HG02623 (cell line): ENCODE results near the gene CREG1.

Experiments
- ATAC-seq: cut with Tn5 transposase; IDR thresholded peaks from one replicate; pipeline ENCODE4 v1.9.1; 2021; ENCODE audit warnings: moderate library complexity; ENCODE audit not compliant: unreplicated experiment

Gene CREG1

DNA sequence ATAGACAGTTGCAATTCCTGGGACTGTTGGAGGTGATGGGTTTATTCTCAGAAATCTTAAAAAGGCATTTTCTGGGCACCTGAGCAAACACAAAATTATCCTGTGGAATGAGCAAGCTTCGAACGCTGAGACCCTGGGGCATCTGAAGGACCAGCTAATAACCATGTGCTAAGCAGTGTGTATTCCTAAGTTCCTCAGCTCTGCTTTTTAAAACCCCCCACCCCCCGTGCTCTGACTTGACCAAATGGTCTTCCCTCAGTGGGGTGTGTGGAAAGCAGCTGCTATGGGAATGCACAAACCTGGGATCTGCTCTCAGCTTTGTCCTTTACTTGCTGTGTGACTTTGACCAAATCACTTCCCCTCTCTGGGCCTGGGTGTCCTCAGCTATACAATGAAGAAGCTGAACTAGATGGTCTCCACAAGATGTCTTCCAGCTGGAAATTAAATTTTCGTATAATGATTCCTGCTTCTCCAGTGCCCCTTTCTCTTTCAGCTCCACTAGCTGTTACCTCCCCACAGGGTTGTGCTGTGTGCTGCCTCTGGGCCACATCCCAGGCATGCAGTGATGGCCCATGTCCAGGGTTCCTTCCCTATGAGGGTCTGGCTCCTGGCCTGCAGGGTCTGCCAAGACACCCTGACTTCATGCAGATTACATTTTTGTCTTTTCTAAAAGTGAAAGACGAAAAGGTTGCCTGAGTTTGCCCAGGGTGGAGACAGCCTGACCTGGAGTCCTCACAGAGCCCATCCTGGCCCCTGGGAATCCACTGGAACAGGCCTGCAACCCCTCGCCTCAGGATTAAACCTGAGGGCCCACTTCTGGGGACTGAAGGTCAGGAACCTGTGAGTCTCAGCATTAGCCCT is 20.4 kb downstream of the CREG1 start:
- no peak for ATAC-seq

DNA sequence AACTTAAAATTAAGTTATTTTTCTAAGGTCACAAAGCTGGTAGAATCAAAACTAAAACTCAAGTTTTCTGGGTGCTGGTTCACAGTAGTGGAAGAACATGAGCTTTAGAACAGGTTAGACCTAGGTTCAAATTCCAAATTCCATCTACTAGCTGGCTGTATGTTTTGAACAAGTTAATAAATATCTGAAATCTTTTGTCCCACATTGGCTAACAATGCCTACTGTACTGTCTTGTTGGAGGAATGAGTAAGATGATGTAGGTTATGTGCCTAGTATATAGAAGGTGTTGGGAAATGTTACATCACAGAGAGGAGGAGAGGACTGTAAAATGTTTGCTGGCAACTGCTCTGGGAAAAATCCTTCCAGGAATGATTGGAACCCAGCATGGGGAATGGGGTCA is 21.2 kb downstream of the CREG1 start:
- ATAC-seq, result no peak

DNA sequence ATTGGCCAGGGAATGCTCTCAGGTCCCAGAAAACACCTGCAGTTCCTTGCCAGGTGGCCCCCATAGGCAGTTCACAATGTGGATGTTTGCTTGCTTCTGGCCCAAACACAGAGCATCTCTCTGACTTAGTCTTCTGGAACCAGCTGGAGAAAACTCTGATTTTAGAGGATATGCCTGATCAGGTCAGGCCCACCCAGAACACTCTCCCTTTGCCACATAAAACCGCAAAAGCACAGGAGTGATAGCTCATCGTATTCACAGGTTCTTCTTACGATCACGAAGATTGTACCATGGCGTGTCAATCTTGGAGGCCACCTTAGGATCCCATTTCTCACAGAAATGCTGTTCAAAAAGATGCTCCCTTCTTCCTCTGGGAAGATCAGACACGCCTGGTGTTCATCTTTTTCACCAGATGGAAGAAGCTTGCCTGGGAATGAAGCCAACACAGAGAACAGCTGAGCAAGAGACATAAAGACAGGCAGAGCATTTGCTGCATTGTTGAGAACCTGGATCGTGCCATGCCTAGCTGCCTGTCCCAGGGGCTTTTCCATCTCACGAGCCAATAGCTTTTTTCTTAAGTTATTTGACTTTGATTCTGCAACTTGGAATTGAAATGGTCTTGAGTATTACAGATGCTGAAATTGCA is 23.6 kb downstream of the CREG1 start:
- no peak for ATAC-seq

DNA sequence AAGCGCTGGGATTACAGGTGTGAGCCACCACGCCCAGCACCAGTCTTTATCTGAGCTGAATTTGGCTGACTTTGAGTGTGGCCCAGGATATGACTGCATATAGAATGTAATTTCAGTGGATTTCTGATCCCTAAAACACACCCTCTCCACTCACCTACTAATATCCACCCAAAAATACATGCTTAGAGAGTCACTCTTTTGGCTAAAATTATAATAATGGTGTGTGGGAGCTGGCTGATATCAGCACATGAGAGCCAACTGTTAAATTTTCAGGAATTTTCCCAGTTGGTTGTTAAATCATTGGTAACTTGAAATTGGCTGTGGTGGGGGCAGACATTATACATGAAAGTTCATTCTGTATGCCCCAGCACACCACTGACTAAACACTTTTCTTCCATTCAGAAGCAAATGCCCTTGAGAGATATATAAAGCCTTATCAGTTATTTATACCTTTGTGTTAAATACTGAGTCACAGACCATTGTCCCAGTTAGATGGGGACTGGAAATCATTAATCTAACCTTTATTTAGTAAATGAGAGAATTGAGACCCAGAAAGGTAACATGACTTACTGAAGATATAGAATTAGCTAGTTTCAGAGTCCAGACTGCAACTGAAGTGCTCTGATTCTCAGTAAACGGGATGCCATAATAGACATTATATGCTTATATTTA is 25.4 kb downstream of the CREG1 start:
- no peak for ATAC-seq

DNA sequence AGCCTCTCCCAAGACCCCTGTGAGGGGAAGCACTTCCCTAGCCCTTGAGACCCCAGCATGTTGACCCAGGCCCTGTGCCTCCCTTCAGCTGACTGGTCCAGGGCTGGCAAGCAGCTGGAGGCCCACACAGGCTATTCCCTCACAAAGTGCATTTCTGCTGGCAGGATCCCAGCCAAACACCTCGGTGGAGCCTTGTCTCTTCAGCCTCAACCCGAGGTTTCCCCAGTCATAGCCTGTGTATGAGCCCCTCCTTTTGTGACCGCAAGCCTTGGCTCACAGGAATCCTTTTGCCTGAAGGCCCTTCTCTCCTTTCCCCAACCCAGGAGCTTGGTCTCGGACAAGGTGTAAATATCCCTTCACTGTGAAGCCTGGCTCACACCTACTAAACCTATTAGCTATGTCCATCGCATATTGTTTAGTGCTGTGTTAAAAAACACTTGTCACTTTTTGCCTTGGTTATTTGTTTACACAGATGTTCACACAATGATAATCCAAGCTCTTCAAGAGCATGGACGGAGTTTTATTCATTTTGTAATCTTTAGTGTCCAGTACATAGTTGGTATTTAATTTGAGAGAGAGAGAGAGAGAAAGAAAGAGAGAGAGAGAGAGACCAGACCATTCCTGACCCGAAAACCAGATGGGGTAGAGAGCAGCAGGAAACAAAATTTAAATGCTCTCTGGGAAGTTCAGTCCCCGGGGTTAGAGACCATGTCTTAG is 26.7 kb downstream of the CREG1 start:
- no peak for ATAC-seq

DNA sequence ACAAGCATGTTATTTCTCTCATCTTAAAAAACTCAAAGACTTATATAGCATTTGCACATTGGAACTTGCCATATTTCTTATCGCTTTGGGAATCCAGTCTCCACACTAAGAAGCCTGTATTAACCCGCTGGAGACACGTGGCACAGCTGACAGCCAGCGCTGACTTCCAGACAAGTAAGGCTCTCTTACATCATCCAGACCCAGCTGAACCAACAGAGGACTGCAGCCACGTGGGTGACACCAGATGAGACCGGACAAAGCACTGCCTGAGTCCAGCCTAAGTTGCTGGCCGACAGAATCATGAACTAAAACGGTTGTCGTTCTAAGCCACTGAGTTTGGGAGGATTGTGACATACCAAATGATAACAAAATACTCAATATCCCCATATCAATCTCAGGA is 28.9 kb downstream of the CREG1 start:
- ATAC-seq, result no peak

DNA sequence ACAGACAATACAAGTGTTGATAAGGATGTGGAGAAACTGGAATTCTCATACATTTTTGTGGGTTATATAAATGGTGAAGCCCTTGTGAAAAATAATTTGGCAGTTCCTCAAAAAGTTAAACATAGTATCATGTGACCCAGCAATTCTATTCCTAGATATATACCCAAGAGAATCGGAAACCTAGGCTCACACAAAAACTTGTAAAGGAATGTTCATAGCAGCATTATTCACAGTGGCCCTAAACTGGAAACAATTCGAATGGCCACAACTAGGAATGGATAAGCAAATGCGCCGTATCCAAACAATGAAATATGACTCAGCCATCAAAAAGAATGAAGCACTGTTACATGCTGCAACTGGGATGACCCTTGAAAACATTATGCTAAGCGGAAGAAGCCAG is 31.3 kb downstream of the CREG1 start:
- ATAC-seq, result no peak

DNA sequence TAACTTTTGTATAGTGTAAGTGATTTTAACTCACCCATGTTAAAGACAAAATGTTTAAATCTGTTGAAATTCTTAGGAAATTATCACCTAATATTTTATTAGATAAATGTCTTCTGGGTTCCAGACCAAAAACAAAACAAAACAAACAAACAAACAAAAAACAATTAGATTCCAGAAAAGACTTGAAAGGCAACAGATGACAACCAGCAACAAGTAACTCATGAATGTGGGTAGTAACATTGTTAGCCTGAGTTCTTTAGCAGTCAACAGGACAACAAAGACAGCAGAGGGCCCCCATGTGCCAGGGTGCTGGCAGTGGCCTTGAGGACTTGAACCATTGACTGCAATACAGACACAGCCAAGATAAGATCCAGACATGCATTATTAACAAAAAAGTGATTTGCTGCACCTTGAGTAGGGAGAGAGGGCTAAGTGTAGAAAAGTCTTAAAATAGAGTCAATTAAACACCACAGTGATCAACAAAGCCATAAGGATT is 32.8 kb downstream of the CREG1 start:
- no peak for ATAC-seq

DNA sequence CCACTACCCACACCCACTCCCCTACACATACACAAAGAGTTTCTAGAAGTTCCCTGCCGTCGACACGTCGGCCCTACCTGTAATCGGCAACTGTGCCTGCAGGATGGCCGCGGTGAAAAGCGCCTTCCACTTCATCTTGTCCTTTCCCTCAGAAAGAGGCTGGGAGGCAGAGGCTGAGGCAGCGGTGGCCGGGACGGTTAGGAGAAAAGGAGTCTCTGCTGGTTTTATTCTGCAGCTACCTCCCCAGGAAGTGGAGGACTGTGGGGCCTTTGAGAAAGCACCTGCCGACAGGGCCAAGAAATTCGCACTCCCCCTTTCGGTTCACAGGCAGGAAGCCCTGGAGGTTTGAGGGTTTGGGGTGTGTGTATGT is 35.2 kb downstream of the CREG1 start, which contains the start of gene CD247:
CD247 (minus strand) TSS at position 199 of the 370 bp plus-strand sequence; CDS start at position 135, 64 bp downstream.
- no peak for ATAC-seq

DNA sequence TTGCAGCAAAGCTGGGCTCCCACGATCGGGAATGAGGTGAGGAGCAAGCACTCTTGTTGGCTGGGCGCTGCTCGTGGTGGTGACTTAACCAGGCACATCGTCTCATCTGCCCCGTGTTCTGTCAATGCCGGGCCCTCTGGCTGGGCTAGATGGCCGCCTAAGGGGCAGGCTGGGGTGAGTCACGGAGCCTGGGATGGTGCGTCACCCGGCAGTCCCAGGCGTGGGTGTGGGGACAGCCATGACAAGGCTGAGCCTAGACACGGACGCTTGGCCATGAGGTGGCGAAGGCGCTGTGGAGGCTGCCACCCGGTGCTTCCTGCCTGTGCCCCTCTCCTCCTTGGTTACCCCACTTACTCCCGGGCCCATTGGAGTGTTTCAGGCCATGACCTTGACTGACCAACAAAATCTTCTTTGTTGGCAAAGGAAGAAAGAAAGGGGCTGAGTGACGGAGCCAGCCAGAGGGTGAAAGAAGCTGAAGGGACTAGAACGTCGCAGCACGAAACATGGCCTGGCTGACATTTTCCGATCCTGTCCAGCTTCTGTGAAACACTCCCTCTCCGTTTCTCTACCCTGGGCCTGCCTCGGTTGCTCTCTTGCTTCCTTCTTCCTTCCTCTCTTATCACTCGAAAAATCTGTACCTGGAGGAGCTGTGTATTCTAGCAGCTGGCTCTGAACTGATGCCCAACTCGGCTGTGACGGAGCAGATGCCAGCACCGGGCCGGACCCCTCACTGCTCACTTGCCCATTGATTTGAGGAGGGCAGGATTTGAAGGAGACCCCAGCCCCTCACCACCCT is 35.8 kb downstream of the CREG1 start:
- no peak for ATAC-seq

DNA sequence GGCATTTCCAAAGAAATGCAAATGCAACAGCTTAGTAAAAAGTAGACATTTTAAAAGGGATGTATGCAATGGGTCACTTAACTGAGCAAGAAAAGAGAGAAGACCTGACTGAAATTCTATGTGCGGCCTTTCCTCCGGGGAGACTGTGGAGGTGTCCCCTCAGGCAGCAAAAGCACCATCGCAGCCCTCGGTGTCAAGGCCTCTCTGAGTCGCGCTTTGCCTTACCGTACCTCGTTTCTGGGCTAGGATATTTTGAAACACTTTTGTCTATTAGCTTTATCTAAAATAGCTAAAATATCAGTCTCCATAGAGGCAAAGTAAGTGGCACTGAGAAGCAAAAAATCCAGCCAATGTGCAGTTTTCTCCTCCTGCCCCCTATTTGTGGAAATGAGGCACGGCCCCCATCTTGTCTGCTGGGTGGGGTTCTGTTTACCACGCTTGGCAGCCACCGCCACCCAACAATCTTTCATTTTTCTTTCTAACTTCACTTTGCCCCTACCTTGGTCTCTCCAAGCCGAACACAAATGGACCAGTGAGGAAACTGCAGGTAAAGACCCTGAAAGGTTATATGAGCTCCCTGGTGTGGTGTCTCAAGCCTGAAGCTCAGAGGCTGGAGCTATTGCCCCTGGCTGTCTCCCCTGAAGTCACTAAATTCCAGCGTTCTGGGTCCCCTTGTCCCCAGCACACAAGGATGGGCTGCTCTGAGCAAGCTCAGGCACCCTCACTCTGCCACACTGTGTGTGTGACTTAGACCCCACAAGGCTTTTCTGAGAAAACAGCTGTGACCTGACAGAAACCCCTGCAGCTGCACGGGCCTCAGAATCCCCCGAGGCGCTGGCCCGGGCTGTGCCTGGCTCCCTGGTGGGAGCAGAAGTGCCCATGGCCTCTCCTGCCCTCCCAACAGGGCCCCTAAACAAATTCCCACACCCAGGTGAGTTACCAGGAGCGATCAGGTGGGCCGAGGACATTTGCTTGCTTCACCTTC is 36.9 kb downstream of the CREG1 start:
- ATAC-seq, result no peak

DNA sequence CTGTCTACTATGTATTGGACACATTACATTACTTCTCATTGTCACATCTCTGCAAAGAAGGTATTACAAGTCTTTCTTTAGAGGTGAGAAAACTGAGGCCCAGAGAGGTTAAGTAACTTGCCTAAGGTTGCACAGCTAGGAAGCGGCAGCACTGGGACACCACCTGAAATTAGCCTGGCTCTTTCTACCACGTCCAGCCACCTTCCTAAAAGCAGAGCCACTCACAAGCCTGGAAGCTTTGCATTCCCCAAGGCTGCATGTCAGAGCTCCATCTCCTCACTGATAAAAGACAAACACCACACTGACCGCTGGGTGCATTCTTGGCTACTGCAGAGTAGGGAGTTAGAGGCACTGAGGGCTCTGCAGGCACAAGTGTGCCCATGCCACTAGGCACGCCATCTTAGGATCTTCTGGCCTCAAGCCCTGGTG is 37.7 kb downstream of the CREG1 start:
- ATAC-seq, result no peak

DNA sequence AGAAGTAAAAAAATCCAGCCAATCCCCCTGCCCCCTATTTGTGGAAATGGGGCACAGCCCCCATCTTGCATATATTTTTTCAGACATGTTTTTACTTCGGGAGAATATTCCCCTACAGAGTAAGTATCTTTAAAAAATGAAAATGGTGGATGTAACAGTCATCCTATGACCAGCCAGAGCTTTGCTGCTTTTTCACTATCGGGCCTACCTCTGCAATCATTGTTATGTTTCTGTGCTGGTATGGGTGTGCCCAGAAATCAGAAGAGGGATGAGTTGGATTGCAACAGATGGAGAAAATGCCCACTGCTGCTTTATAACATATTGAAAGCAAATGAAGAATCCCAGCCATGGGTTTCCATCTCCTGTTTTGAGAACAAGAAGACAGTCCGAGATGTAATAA is 38.1 kb downstream of the CREG1 start:
- ATAC-seq, result no peak

DNA sequence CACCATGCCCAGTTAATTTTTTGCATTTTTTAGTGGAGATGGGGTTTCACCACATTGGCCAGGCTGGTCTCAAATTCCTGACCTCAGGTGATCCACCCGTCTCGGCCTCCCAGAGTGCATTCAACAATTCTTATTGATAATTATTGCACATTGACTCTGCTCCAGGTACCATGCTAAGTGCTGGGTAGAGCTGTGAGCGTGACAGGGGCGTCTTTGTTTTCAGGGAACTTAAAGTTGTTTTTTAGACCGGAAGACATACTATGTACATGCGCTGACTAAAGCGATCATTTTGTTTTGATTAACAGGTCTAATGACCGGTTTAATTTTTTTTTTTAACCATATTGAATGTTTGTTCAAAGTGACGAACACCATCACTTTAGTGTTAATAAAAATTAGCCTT is 39.3 kb downstream of the CREG1 start:
- ATAC-seq, result no peak

DNA sequence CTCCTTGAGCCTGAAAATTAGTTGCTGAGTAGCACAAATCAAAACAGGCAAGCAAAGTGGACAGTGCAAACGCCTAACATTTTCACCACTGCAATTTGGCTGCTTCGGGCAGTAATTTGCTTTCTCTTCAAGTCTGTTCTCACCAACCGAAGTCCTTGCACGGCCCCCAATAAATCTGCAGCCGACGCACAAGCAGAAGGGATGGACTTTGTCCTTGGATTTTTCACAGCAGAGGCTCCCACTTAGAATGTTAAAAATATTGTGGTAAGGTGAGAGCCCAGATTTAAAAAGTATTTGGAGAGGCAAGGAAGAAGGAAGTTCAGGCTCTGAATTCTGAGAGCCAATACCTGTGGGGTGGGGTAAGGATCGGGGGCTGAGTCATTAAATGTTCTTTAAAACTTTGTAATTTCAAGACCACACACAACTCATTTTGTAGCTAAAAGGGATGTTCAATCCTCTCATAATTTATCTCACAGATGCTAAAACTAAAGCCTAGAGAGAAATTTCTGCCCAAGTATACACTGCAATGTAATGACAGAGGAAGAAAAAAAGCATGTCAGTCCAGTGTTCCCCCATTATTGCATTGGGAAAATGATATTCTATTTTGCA is 41.4 kb downstream of the CREG1 start:
- ATAC-seq, result no peak

DNA sequence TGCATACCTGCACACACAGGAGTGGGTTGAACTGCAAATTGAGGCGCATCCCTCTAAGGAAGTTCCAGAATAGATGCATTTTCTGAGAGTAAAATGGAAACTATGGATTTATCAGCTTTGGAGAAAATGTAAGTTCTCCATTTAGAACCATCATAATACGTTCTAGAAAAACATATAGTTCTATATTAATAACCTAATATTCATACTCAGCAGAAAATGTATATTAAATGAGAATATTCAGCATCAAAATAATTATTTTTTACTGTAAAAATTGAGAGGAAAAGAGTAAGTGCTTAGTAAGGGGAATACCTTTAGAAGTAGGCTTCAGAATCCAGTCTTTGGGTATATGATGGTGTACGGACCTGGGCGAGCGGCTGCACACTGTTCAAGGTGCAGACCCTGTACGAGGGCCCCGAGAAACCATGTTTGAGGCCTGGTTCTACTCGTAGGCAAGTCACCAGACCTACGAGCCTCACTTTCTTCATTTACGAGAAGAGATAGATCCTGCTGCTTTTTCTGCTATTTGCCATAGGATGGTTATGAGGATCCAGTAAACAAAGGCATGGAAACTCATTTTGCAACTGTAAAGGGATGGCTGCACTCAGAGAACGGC is 42.1 kb downstream of the CREG1 start:
- no peak for ATAC-seq

DNA sequence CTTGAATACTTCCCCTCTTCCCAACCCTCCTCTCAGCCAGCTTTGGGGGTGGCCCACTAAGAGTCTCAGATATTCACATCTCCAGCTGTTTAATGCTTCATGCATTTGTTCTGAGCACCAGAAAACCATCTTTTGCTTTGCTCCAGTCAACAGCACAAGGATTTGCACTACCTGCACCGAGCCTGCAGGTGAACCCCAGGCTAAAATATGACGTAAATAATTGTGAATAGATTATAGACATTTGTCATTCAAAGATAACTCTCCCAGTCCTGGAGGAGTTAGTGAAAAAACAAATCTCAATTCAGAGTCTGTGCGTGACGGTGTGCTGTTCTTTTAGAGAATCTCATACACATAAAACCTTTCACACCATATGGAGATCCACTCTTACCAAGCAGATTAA is 42.7 kb downstream of the CREG1 start:
- ATAC-seq, result no peak

DNA sequence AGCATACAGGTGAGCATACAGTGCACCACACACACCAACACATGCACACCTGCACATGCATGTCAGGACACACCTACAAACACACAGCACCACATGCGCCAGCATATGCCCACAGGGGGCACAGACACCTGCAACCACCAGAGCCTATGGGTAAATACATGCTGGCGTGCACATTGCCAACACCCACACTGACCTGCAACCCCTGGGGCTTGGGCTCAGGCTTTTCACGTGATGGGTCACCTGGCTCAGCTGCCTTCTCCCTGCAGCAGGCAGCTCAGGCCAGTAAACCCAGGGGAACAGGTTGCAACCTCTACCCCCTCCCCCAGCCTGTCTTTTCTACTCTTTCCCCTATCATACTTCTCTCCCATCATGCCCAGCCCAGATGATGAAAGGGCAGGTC is 43.3 kb downstream of the CREG1 start:
- ATAC-seq, result no peak
